B cell (primary cell): ENCODE results near the gene ZNF100. TPM values are rescaled to one million over a fixed set of nuclear protein-coding genes. Genes with fewer than 3 reads are reported as not detected.

Experiments used
- ATAC-seq: fragments of 200-7000 bp; cut with Tn5 transposase; one replicate; pipeline ENCODE4 v1.10.0; 2021; ENCODE audit warnings: low read depth, mild to moderate bottlenecking, moderate number of reproducible peaks, moderate library complexity
- CTCF ChIA-PET: fragments of 350-600 bp; sonication (Branson Sonifier 250); formaldehyde crosslinking; loops from one replicate; lab custom pipeline; 2021; ENCODE audit warnings: antibody characterized with exemption, inconsistent platforms; lab: Charles Lee
- POLR2A ChIA-PET: fragments of 350-600 bp; sonication (Branson Sonifier 250); formaldehyde crosslinking; loops from one replicate; lab custom pipeline; 2021; ENCODE audit warnings: antibody characterized with exemption; lab: Charles Lee
- DNase-seq: peaks from one replicate; pipeline ENCODE4 v3.0.0; 2013
- H2AFZ ChIP-seq: 2 replicates; pipeline ENCODE4 v1.6.1; 2012; ENCODE audit warnings: mild to moderate bottlenecking, low read depth, low read length; ENCODE audit not compliant: insufficient read depth, poor library complexity, severe bottlenecking
- H3K27ac ChIP-seq, 2 donors: 1 replicate in 1 of 2; 2 replicates in 1 of 2; pipeline ENCODE4 v1.5.1; 2012 to 2013; ENCODE audit warnings: low read length in 2 of 2, mild to moderate bottlenecking in 2 of 2, moderate library complexity in 1 of 2
- H3K27me3 ChIP-seq, 4 experiments: fragments of 200-600 bp in 1 of 4; sonication (generic) in 1 of 4; replicated peaks in 1 of 4; 1 replicate in 2 of 4; 2 replicates in 2 of 4; pipeline versions ENCODE4 v1.6.1 to v1.7.0; 2013 to 2016; ENCODE audit warnings: low read length in 3 of 4, mild to moderate bottlenecking in 2 of 4, mixed read lengths in 1 of 4, moderate library complexity in 1 of 4; ENCODE audit not compliant: insufficient read depth in 4 of 4, control insufficient read depth in 3 of 4; ENCODE audit errors: control extremely low read depth in 1 of 4
- H3K36me3 ChIP-seq, 2 experiments: replicated peaks in 1 of 2; 1 replicate in 1 of 2; 2 replicates in 1 of 2; pipeline versions ENCODE4 v1.6.1 to v1.7.1; 2013; ENCODE audit warnings: low read length in 1 of 2; ENCODE audit not compliant: insufficient read depth in 2 of 2, control insufficient read depth in 1 of 2; ENCODE audit errors: control extremely low read depth in 1 of 2, extremely low read depth in 1 of 2
- H3K4me1 ChIP-seq, 2 donors: fragments of 200-600 bp in 1 of 2; sonication (generic) in 1 of 2; 1 replicate in 1 of 2; 2 replicates in 1 of 2; pipeline versions ENCODE4 v1.5.1 to v1.6.1; 2013 to 2017; ENCODE audit warnings: low read length in 2 of 2; ENCODE audit not compliant: control insufficient read depth in 2 of 2, insufficient read depth in 2 of 2
- H3K4me2 ChIP-seq: replicated peaks from 2 replicates; pipeline ENCODE3; 2012; ENCODE audit warnings: mild to moderate bottlenecking, low read depth, low read length; ENCODE audit not compliant: poor library complexity, severe bottlenecking
- H3K4me3 ChIP-seq, 5 experiments: fragments of 200-600 bp in 1 of 5; sonication (generic) in 1 of 5; 1 replicate in 3 of 5; 2 replicates in 2 of 5; pipeline versions ENCODE4 v1.5.1 to v1.7.0; 2011 to 2016; ENCODE audit warnings: low read length in 4 of 5, mild to moderate bottlenecking in 4 of 5, low read depth in 2 of 5, control low read depth in 1 of 5, moderate library complexity in 1 of 5; ENCODE audit not compliant: insufficient read depth in 1 of 5; ENCODE audit errors: control extremely low read depth in 1 of 5, extremely low read depth in 1 of 5
- H3K79me2 ChIP-seq: fragments of 200-600 bp; sonication (generic); one replicate; pipeline ENCODE4 v1.6.0; 2016; ENCODE audit warnings: low read length; ENCODE audit not compliant: control insufficient read depth, insufficient read depth
- H3K9ac ChIP-seq: fragments of 200-600 bp; sonication (generic); 2 replicates; pipeline ENCODE4 v1.6.1; 2017; ENCODE audit warnings: mild to moderate bottlenecking, low read length, moderate library complexity
- H3K9me3 ChIP-seq, 3 donors: one replicate each; pipeline versions ENCODE4 v1.6.1 to v1.7.1; 2013; ENCODE audit warnings: low read length in 2 of 3; ENCODE audit not compliant: control insufficient read depth in 2 of 3, insufficient read depth in 1 of 3; ENCODE audit errors: control extremely low read depth in 1 of 3
- H4K20me1 ChIP-seq: 2 replicates; pipeline ENCODE4 v1.6.0; 2012; ENCODE audit warnings: mild to moderate bottlenecking, low read length; ENCODE audit not compliant: insufficient read depth, control insufficient read depth, poor library complexity, severe bottlenecking
- H3K27ac Mint-ChIP-seq: one replicate; pipeline ENCODE4 v1.8.0; 2021; ENCODE audit warnings: mixed read lengths
- H3K27me3 Mint-ChIP-seq: one replicate; pipeline ENCODE4 v1.8.0; 2021; ENCODE audit warnings: mixed read lengths
- H3K4me1 Mint-ChIP-seq: one replicate; pipeline ENCODE4 v1.8.0; 2021; ENCODE audit warnings: mixed read lengths
- H3K4me3 Mint-ChIP-seq: one replicate; pipeline ENCODE4 v1.8.0; 2021; ENCODE audit warnings: mixed read lengths
- H3K9me3 Mint-ChIP-seq: one replicate; pipeline ENCODE4 v1.8.0; 2022; ENCODE audit warnings: mixed read lengths; ENCODE audit not compliant: insufficient read depth
- CTCF ChIP-seq: fragments of 200-600 bp; IDR thresholded peaks from one replicate; pipeline ENCODE4 v1.8.0; 2022; ENCODE audit warnings: antibody characterized with exemption, mild to moderate bottlenecking
- EZH2 ChIP-seq: IDR thresholded peaks from 2 replicates; pipeline ENCODE4 v1.6.1; 2012; ENCODE audit warnings: borderline replicate concordance, low read depth, mild to moderate bottlenecking, moderate library complexity, low read length; ENCODE audit not compliant: insufficient read depth, poor library complexity, severe bottlenecking
- WGBS: methylation state at CpG from one replicate; pipeline ENCODE4 v1.1.5; 2013; ENCODE audit warnings: missing lambda C conversion rate; ENCODE audit not compliant: insufficient coverage; 5-methylcytosine and 5-hydroxymethylcytosine counted together
- intact Hi-C: fragments of 100-400 bp; cut with micrococcal nuclease; formaldehyde crosslinking; loops from one replicate; pipeline ENCODE4 v1.10.0; 2022
- polyA plus RNA-seq: library from polyadenylated mRNA; depleted of rRNA; stranded (reverse); fragments of >200 nt; gene quantifications from 2 replicates; pipeline ENCODE4 v1.2.3, GENCODE V29; 2012
- total RNA-seq, 2 donors: library from RNA; stranded (reverse); fragments of 120-200 nt in 1 of 2; gene quantifications; 1 replicate in 1 of 2; 2 replicates in 1 of 2; pipeline versions ENCODE4 v1.2.3 to v1.2.4, GENCODE V29; 2013 to 2022

Gene ZNF100
- total and polyA plus RNA-seq, 2 donors (not counting 1 experiment from before 2014, with no cell fraction given), result 2.9 to 16.0 TPM

- ATAC-seq (no peak), DNase-seq (no peak)
- H3K27ac Mint-ChIP-seq, result no peak overlapping the region
- no peak for TF ChIP-seq CTCF
- no peak for TF ChIP-seq EZH2
- H3K4me1 Mint-ChIP-seq, result no peaks in the 10 kb centered on the region
- Histone ChIP-seq H3K36me3 (no peaks in the 10 kb centered on the region), H3K27ac (no peak overlapping the region), H3K4me3 (no peak overlapping the region), H3K9ac (no peak overlapping the region), H3K4me1 (no peaks in the 10 kb centered on the region), H4K20me1 (no peaks in the 10 kb centered on the region), H3K79me2 (no peaks in the 10 kb centered on the region), H2AFZ (no peak overlapping the region), H3K9me3 (no peaks in the 10 kb centered on the region), H3K27me3 (no peaks in the 10 kb centered on the region), H3K4me2 (no peak overlapping the region)
- H3K9me3 Mint-ChIP-seq, result no peaks in the 10 kb centered on the region
- 93% methylated on average over 5 of the region's 7 CpGs for WGBS
- CTCF ChIA-PET, result no interaction called here
- no peak overlapping the region for H3K4me3 Mint-ChIP-seq
- peaks cover 5% of the 10 kb centered on the region for H3K27me3 Mint-ChIP-seq
- POLR2A ChIA-PET, result no interaction called here
- intact Hi-C loops, result no loop called here
Measured at GRCh38 chr19:21694171-21694906, 73.0 kb downstream of the ZNF100 start.

GRCh38 chr19:21693399-21693798 lies 74.0 kb downstream of the ZNF100 start:
- no peak overlapping the region for H3K4me3 Mint-ChIP-seq
- TF ChIP-seq EZH2 (no peak), CTCF (no peak)
- ChIA-PET CTCF (interaction anchor here (1.7 kb wide), 1 partner anchor 489 kb away, joined by 4 read pairs; no protein-coding TSS in a partner anchor), POLR2A (no interaction called here)
- H3K27ac Mint-ChIP-seq, result no peak overlapping the region
- Histone ChIP-seq H3K4me3 (no peak overlapping the region), H3K27me3 (no peaks in the 10 kb centered on the region), H3K9me3 (no peaks in the 10 kb centered on the region), H4K20me1 (no peaks in the 10 kb centered on the region), H3K36me3 (no peaks in the 10 kb centered on the region), H3K79me2 (no peaks in the 10 kb centered on the region), H3K4me2 (no peak overlapping the region), H3K27ac (no peak overlapping the region), H2AFZ (no peak overlapping the region), H3K9ac (no peak overlapping the region), H3K4me1 (no peaks in the 10 kb centered on the region)
- ATAC-seq (no peak), DNase-seq (no peak)
- no peaks in the 10 kb centered on the region for H3K9me3 Mint-ChIP-seq
- 100% methylated on average over 1 of the region's 1 CpG for WGBS
- H3K27me3 Mint-ChIP-seq, result peaks cover 5% of the 10 kb centered on the region
- no peaks in the 10 kb centered on the region for H3K4me1 Mint-ChIP-seq
- intact Hi-C loops, result no loop called here
